ENCODE results near the gene F12.

The F12 gene

DNA sequence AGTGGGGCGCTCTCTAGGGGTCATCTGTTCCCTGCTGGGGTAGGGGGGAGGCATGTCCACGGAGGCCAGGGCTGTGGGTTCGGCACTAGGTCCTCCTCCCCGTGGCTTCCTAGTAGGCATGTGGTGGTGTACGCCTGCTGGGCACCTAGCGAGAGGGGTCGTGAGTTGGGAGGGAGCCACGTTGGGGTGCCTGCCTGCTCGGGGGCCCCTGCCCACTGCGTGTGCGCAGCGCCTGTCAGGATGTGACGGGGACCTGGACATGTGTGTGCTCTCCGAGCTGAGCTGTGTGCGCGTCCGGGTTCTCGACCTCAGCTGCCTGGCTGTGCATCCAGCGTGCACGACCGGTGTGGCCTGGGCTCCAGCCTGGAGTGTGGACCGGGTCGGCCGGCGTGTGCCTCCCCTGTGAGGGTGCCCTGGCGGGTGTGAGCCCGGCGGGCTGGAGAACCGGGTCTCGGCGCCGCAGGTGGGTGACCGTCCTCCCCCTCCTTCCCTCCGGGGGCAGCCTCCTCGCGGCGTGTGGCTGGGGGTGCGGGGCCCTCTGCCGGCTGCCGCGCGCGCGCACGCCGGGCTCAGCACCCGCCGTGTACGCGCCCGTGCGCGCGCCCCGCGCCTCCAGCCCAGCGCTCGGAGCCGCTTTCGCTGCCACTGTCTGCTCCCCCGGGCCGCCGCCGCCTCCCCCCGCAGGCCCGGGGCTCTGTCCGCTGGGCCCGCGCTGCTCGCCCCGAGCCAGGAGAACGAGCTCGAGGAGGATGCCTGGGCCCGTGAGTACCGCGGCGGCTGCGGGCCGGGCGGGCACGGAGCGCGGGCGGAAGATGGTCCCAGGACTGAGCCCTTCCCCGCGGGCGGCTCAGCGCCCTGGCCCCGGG lies 37.1 kb upstream of the F12 start, which contains the start of gene PRR7:
TSS of gene PRR7 (plus strand) at position 615 of the 866 bp plus-strand sequence. CDS start 8,254 bp downstream, outside the sequence.
- no peak for DNase-seq (ENCODE audit: low read depth, low spot score)

DNA sequence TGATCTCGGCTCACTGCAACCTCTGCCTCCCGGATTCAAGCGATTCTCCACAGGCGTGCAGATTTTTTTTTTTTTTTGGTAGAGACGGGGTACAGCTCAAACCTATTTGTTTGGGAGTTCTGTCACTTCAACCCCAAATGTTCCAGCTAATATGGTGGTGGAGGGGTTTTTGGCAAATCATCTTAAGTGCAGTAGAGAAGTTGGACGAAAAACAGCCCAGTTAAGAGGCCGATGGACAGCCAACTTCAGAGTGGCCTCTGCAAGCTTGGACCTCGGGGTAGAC lies 36.5 kb upstream of the F12 start:
- DNase-seq (ENCODE audit: low read depth, low spot score) = no peak

DNA sequence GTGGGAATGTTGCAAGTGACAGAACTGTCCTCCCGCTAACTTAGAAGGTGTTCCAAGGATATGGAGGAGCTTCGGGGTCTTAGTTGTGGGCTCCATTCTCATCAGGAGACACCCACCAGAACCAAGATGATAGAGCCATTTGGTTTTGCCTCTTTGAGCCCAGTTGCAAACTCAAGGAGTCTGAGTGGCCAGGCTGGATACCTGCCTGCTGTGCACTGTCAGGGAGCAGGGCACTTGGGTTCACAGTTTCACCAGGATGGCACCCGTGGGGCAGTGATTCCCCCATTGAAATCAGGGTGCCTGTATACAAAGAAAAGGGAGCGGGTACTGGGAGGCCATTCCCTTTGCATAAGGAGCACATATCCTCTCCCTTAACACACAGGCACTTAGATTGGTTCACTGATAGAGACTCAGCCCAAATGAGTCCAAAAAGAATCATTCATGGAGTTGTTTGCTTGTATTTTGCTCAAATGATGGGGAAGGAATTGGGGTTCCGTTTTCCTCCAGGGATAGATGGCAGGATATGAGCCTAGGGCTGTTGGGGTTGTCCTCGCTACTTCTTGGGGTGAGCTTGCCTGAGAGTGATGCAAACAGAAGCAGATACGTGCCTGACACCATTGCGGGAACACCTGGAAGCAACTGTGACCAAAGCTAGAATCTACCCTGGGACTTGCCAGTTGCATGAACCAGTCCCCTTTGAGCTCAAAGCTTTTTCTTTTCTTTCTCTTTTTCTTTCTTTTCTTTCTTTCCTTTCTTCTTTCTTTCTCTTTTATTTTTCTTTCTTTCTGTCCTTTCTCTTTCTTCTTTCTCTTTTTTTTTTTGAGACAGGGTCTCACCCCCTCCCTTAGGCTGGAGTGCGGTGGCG lies 35.9 kb upstream of the F12 start:
- no peak for DNase-seq (ENCODE audit: low read depth, low spot score)

DNA sequence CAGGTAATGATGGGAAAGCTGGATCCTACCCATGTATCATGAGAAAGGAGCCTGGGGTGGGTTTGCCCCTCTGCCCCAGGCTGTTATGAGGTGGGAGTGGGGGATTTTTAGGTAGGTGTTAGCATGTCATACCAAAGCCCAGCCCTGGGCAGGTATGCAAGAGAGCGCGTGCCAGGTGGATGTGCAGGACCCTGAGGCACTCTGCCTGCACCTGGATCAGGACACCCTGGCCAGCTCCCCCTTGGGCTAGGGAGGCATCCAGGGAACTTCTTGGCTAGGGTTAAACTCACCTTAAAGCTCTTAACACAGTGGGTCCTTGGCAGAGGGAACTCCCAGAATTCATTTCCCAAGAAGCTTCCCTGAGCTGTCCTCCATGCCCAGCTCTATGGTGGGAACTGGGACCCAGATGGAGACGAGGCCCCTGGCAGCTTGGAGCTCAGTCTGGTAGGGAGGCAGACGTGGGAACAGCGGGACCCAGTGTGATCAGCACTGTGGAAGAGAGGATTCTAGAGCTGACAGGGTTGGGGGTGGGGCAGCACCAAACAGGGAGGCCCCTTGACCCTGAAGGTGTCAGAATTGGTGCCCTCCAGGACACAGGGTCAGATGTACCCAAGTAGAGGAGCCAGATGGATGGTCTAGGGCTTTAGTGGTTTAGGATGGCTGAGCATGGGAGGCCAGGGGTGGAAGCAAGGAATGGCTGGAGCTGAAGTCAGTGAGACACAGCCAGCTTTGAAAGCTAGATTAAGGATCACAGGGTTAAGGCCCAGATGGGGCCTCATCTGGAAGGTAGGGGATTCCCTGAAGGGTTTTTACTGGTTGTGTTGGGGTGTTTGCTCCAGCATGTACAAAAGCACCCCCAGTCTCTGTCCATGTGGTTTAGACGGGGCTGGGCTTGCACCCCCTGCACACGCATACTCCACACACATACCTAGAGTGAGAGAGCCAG lies 35.0 kb upstream of the F12 start:
- DNase-seq (ENCODE audit: low read depth, low spot score) = no peak

DNA sequence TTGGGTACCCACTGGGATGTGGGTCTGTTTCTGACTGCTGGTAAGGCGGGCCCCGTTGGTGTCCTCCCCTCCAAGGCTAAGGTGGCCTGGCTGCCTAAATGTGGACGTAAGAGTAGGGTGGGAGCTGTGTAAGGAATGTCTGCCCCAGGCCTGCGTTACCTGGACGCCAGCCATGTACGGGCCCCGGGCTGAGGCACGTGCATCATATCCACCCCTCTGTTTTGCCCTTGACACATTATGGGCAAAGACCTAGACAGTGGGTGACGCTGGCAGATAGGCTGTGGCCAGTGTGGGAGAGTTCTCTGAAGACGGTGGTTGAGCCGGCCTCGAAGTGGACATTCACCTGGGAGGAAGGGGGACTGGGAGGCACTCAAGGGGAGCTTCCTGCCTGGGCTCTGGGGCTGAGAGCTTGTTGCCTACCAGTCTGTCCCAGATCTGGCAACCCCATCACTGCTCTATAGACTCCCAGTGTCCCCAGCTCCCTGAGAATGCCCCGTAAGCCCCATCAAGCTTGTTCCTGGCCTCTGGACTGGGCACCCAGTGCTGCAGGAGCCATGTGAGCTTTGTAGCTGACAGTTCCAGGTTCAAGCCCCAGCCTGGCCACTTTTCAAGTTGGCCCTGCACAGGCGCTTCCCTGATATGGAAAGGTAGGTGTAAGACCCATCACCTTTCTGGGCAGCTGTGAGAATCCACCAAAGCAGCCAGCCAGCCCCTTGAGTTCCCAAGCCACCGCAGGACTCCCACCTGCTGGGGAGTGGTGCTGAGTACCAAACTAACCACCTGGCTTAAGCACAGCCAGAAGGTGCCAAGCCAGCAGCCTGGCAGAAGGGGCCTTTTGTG lies 34.0 kb upstream of the F12 start:
- DNase-seq (ENCODE audit: low read depth, low spot score) = no peak

DNA sequence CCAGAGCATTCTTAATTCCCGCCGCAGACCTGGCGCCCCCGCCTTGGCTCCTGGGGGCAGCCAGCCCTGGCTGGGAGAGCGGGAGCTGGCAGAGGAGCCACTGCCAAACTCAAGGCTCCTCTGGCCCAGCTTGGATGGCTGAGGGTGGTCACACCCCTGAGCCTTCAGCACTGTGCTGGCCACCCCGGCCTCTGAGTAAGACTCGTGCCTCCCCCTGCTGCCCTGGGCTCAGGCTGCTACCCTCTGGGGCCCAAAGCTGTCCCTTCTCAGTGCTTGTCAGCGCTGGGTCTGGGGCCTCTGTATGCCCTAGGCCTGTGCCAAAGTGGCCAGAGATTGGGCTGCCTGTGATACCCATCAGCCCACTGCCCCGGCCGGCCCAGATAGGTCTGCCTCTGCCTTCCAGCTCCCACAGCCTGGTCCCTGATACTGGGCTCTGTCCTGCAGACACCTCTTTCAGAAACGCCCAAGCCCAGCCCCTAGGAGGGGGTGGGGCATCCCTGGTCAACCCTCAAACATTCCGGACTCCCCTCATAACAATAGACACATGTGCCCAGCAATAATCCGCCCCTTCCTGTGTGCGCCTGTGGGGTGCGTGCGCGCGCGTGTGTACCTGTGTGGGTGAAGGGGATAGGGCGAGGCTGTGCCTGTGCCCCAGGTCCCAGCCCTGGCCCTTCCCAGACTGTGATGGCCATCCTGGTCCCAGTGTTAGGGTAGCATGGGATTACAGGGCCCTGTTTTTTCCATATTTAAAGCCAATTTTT lies 32.9 kb upstream of the F12 start:
- no peak for DNase-seq (ENCODE audit: low read depth, low spot score)

DNA sequence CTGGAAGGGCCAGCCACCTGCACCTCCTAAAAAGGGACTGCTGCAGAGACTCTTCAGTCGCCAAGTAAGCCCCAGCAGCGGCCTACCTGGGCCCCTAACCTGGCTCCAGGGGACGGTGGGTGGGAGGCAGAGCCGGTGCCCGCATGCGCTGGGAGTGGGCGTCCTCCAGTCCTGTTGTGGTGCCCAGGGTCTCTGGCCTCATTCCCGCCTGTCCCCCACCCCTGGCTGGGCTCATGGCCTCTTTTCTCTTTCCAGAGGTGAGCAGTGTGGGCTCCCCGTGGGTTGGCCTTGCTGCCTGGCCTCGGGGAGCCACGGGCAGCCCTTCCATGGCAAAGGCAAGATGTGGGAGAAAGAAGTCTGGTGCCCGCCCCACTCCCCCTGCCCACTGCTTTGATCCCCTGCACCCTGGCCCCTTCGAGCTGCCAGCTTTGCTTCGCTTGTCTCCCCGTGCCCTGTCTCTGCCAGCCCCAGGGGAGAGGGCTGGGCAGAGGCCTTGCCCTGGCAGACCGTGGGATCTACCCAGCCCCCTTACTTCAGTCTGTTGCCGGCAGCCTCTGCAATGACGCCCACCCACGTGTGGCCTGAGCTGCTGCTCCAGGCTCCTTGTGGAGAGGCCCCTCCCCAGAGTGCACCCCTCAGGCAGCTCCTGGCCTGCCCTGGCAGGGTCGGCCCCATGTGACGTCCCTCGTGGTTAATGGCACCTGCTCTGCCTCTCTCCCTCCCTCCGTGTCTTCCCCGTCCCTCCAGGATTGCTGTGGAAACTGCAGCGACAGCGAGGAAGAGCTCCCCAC lies 31.8 kb upstream of the F12 start:
- no peak for DNase-seq (ENCODE audit: low read depth, low spot score)

DNA sequence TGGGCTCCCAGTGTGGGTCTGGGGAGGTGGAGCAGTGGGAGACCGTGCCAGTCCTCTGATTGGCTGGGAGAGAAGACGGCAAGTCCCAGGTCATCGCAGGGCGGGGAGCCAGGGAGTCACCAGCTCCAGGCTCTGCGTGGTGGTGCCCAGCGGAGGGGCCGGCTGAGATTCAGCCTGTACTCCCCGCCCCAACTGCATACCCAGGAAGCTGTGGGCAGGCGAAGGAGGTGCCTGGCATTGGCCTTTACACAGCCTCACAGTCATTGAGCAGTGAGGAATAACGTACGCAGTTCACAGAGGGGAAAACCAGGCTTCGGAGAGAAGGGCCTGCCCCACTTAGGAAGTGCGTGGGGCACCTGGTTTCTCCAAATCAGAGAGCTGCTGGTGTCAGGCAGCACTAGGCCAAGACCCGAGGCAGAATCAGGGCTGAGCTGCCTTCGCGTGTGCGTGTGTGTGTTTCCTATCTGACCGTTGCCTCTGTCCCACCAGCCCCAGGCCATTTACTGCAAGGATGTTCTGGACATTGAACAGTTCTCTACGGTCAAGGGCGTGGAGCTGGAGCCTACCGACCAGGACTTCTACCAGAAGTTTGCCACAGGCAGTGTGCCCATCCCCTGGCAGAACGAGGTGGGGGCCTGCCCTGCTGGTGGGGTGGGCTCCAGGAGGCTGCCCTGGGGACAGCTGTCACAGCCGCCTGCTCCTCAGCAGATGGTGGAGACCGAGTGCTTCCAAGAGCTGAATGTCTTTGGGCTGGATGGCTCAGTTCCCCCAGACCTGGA lies 31.0 kb upstream of the F12 start:
- no peak for DNase-seq (ENCODE audit: low read depth, low spot score)

DNA sequence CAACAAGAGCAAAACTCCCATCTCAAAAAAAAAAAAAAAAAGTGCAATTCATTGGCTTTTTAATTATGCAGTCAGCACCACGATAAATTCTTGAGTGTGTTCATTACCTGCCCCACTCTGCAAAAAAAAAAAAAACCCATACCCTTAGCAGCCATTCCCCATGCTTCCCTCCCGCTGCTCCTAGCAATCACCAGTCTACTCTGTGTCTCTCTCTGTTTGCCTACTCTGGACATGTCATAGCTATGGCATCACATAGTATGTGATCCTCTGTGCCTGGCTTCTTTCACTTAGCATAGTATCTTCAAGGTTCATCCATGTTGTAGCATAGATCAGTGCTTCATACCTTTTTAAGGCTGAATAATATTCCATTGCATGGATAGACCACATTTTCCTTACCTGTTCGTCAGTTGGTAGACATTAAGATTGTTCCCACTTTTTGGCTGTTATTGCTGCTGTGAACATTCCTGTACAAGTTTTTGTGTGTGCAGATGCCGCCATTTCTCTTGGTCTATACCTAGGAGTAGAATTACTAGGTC lies 30.2 kb upstream of the F12 start:
- DNase-seq (ENCODE audit: low read depth, low spot score) = no peak

DNA sequence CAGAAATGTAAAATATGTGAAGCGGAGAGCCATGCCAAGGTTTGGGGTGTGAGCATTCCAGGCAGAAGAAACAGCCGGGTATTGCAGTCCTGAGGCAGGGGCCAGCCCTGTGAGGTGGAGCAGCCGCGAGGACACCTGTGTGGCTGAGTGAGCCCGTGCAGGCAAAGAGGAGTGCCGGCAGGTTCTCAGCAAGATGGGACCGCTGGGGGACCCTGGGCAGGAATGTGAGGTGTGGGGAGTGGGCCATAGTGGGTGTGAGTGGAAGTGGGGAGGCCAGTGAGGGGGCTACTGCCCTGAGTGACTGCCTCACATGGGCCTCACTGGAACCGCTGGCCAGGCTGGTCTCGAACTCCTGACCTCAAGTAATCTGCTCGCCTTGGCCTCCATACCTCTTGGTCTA lies 29.1 kb upstream of the F12 start:
- DNase-seq (ENCODE audit: low read depth, low spot score) = no peak

DNA sequence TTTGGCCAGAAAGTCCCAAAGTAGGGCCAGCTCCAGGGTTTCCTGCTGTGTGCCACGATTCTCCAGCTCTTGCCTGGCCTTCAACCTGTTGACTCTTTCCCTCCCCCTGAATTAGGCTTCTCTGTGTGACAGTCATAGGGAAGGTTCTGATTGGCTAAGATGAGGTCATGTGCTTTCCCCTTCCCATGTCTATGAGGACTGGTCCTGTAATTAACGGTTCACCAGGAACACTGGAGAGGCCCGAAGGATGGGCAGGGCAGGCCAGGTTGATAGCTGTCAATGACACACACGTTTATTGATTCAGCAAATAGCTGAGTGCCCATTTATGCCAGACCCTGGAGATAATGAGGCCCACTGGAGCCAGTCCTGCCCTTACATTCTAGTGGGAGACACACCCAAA lies 28.3 kb upstream of the F12 start:
- no peak for DNase-seq (ENCODE audit: low read depth, low spot score)

DNA sequence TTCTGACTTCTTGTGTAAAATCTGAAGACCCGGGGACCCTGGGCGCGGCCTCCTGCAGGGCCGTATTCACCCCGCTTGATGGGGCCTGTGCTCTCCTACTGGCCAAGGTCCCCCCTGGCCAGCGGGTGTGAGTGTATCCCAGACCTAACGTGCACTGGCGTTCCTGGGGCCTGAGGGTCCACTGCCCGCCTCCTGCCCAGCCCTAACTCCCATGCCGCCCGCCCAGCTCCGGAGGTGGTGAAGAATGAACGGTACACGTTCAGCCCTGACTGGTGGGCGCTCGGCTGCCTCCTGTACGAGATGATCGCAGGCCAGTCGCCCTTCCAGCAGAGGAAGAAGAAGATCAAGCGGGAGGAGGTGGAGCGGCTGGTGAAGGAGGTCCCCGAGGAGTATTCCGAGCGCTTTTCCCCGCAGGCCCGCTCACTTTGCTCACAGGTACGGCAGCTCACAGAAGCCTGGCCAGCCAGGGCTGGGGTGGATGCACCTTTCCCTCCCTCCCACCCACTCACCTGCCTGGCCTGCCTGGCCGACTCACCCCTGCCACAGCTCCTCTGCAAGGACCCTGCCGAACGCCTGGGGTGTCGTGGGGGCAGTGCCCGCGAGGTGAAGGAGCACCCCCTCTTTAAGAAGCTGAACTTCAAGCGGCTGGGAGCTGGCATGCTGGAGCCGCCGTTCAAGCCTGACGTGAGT lies 26.6 kb upstream of the F12 start:
- no peak for DNase-seq (ENCODE audit: low read depth, low spot score)

DNA sequence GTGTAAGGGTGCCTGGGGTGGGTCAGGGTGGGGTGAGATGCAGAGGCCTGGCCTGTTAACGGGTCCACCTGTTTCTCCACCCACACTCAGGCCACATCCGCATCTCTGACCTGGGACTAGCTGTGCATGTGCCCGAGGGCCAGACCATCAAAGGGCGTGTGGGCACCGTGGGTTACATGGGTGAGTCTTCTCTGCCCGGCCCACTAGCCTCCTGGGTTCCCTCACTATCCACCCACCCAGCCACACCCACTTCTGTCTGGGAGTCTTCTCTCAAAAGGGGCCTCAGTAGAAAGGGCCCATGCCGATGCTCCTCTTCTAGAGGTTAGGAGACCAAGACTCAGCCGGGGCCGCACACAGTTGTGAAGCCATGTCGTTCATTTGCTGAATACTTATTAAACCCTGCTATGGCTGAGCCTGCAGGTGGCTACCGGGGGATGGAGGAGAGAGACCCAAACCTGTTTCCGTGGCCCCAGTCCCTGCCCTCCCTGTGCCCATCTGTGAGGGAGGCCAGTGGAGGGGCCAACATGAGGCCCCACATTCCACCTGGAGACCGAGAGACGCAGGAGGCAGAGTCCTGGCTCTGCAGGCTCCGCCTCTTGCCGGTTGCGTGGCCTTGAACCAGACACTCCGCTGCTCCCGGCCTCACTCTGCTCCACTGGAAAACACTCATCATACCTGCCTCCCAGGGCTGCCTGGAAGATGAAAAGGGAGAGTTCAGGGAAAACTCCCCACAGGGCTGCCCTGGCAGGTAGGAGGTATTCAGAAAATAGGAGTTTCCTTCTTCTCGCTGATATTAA lies 25.8 kb upstream of the F12 start:
- DNase-seq (ENCODE audit: low read depth, low spot score) = no peak

DNA sequence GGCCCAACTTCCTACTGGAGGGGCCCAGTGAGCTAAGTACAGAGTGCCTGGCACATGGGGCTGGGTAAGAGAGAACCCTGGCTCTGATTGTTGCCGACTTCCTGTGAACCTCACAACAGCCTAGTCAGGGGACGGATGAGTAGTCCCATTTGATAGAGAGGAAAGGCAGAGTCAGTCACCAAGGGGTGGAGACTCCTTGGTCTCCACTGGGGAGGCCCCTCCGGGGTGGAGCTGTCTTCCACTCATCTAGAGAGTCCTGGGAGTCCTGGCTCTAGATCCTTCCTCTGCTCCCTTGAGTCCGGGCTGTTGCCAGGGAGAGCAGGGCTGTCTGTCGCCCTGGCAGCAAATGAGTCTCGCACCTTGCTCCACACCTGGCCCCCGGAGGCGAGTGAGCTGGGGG lies 25.1 kb upstream of the F12 start:
- no peak for DNase-seq (ENCODE audit: low read depth, low spot score)

DNA sequence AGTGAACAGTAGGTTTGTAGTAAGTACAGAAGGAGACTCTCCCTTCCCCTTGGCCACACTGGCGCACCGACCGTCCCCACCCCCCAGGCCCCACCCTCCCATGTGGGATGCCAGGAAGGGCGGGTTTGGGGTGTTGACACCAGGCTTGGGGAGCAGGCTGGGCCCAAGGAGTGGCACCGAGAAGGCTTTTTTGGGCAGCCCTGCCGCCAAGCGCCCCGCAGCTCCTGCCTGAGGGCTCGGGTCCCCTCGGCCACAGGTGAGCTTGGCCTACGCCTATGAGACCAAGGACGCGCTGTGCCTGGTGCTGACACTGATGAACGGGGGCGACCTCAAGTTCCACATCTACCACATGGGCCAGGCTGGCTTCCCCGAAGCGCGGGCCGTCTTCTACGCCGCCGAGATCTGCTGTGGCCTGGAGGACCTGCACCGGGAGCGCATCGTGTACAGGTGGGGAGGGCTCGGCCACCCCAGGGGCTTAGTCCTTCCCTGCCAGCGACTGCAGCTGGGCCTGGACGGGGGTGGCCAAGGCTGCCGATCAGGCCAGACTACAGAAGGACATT lies 24.4 kb upstream of the F12 start:
- DNase-seq (ENCODE audit: low read depth, low spot score) = no peak

DNA sequence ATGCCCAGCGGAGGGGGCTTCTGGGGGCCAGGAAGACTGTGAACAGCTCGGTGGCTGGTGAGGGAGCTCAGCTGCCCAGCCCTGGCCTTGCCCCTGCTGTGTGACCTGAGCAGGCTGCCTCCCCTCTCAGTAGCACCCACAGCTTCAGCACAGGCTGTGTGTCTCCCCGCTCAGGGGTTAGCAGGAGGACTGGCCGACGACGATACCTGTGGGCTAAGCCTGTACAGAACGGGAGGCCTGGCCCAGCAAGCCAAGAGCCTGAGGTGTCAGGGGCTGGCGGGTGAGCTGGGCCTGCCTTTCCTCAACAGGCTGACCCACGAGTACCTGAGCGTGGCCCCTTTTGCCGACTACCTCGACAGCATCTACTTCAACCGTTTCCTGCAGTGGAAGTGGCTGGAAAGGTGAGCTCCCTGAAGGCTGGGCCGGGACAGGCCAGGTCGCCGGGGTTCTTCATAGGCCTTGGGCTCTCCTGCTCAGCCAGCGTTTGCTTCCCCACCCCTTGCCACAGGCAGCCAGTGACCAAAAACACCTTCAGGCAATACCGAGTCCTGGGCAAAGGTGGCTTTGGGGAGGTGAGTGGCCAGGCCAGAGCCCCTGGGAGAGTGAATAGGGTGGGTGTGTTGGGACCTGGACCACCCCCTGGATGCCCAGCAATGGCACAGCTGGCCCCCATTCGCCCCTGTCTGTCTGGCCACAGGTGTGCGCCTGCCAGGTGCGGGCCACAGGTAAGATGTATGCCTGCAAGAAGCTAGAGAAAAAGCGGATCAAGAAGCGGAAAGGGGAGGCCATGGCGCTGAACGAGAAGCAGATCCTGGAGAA lies 23.7 kb upstream of the F12 start:
- no peak for DNase-seq (ENCODE audit: low read depth, low spot score)

Measured in activated naive CD8-positive, alpha-beta T cell treated with anti-CD3 and anti-CD28 coated beads, Interleukin-2, amount 50 U/mL, for 16 hours (primary cell).